ENCODE results near the gene FBXL19. TPM values are rescaled to one million over a fixed set of nuclear protein-coding genes. Genes with fewer than 3 reads are reported as not detected.

The FBXL19 gene
- total and polyA plus RNA-seq, 9 of the 15 experiments (the other 6 are each of a cell fraction or from before 2014, with no cell fraction given) = 0.13 to 48.0 (median 13.5) TPM; not detected in 1

DNA sequence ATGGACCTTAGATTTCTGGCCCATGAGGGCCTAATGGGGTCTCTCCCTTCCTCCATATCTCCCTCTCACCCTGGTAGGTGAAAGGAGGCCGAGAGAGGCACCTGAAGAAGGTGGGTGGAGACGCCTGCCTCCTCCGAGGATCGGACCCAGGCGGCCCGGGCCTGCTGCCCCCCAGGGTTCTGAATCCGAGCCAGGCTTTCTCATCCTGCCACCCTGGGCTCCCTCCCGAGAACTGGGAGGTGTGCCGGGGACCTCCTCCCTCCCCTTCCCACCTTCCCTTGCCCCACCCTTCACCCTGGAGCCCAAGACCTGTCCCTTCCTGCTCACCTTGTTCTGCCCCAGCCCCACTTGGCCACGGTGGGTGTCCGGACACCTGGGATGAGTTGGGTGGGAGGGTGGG is 5.0 kb downstream of the FBXL19 start:
- H3K4me3 ChIP-seq = no peak overlapping the region
- H4K20me1 ChIP-seq (replicated peaks; ENCODE audit: control insufficient read depth, insufficient read depth, low read length) = no peaks in the 10 kb centered on the region; the same call in 1 of the 2 replicates
- H3K79me2 ChIP-seq (ENCODE audit: control insufficient read depth, insufficient read depth, low read length) = peaks cover 13% of the 10 kb centered on the region
- ChIA-PET POLR2A (interaction anchor here (0.6 to 1.1 kb wide), 5 partner anchors 25 to 371 kb away, joined by 3 to 4 read pairs (median 3); partner anchors contain the start of gene FUS), CTCF (ENCODE audit: low intra/inter-chr PET ratio) (no interaction called here)
- TF ChIP-seq ZNF518B (CRISPR knock-in tag; IDR thresholded peaks at IDR 0.05) (no peak), EGR1 (conservative IDR thresholded peaks at IDR 0.05) (no peak), XRCC4 (IDR thresholded peaks at IDR 0.05; ENCODE audit: extremely low read depth, insufficient read depth, insufficient read length) (no peak), TRIM28 (IDR thresholded peaks at IDR 0.05) (no peak), ATF2 (CRISPR knock-in tag; IDR thresholded peaks at IDR 0.05) (no peak), NCOA1 (IDR thresholded peaks at IDR 0.05; ENCODE audit: low read depth) (no peak), ZFPM2 (CRISPR knock-in tag; IDR thresholded peaks at IDR 0.05) (no peak), IRF9 (tag; IDR thresholded peaks at IDR 0.05) (no peak)
- TF ChIP-seq, protein P1, sequence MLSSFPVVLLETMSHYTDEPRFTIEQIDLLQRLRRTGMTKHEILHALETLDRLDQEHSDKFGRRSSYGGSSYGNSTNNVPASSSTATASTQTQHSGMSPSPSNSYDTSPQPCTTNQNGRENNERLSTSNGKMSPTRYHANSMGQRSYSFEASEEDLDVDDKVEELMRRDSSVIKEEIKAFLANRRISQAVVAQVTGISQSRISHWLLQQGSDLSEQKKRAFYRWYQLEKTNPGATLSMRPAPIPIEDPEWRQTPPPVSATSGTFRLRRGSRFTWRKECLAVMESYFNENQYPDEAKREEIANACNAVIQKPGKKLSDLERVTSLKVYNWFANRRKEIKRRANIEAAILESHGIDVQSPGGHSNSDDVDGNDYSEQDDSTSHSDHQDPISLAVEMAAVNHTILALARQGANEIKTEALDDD (IDR thresholded peaks at IDR 0.05) = no peak
- TF ChIP-seq, protein P2, sequence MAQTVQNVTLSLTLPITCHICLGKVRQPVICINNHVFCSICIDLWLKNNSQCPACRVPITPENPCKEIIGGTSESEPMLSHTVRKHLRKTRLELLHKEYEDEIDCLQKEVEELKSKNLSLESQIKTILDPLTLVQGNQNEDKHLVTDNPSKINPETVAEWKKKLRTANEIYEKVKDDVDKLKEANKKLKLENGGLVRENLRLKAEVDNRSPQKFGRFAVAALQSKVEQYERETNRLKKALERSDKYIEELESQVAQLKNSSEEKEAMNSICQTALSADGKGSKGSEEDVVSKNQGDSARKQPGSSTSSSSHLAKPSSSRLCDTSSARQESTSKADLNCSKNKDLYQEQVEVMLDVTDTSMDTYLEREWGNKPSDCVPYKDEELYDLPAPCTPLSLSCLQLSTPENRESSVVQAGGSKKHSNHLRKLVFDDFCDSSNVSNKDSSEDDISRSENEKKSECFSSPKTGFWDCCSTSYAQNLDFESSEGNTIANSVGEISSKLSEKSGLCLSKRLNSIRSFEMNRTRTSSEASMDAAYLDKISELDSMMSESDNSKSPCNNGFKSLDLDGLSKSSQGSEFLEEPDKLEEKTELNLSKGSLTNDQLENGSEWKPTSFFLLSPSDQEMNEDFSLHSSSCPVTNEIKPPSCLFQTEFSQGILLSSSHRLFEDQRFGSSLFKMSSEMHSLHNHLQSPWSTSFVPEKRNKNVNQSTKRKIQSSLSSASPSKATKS (CRISPR knock-in tag; IDR thresholded peaks at IDR 0.05) = no peak
- H3K4me2 ChIP-seq (ENCODE audit: insufficient read depth, low read length) = no peak overlapping the region
- no peak overlapping the region for H3K9ac ChIP-seq (ENCODE audit: insufficient read depth in 1 of 2, low read depth in 2 of 2, low read length in 2 of 2)
- no TSS peak for BruUV-seq (replicated peaks)
- H3K9me3 ChIP-seq (replicated peaks; ENCODE audit: control insufficient read depth, insufficient read depth, low read depth, low read length) = no peaks in the 10 kb centered on the region
- DNase-seq (ENCODE audit: extremely low read depth in 1 of 4, low spot score in 3 of 4) = no peak
- FAIRE-seq = no peak
- intact Hi-C loops (cut with micrococcal nuclease) (no loop called here), in situ Hi-C loops (cut with MboI) (no loop called here)
- WGBS (ENCODE audit: insufficient coverage, low coverage, missing lambda C conversion rate) = 96% methylated on average over 2 of the region's 11 CpGs
- no peak overlapping the region for H2AFZ ChIP-seq (ENCODE audit: low read depth, low read length)
- peaks cover 0 to 49% of the 10 kb centered on the region in 2 experiments; a peak in 3 of 5 replicates for H3K4me1 ChIP-seq (replicated peaks in 1 of 2; ENCODE audit: control insufficient read depth in 2 of 2, insufficient read depth in 2 of 2, low read length in 2 of 2)
- peaks cover 61% of the 10 kb centered on the region; the same call in 2 of the 3 replicates for H3K36me3 ChIP-seq (ENCODE audit: control insufficient read depth, insufficient read depth, low read length)
- no peaks in the 10 kb centered on the region for H3K27me3 ChIP-seq (ENCODE audit: control insufficient read depth in 2 of 2, insufficient read depth in 2 of 2, low read length in 2 of 2)
- H3K9me1 ChIP-seq (ENCODE audit: control insufficient read depth, insufficient read depth, low read length) = peaks cover 3% of the 10 kb centered on the region
- no peak overlapping the region for H3K27ac ChIP-seq (ENCODE audit: extremely low read depth, low read depth, low read length)
- ATAC-seq = no peak

Data from K562 (cell line).